Karpas-422 (cell line): ENCODE results near the gene ABLIM1. TPM values are rescaled to one million over a fixed set of nuclear protein-coding genes. Genes with fewer than 3 reads are reported as not detected.
A peak's percentile ranks its signal among the peaks of the same experiment; 100 is the strongest.

ENCODE experiments used
- DNase-seq: peaks from one replicate; pipeline ENCODE4 v3.0.0-alpha.2; 2015
- H2AFZ ChIP-seq: fragments of 200-600 bp; sonication (generic); 2 replicates; pipeline ENCODE4 v1.6.1; 2014; ENCODE audit warnings: antibody characterized with exemption, low read length, mixed read lengths
- H3K27ac ChIP-seq: fragments of 200-600 bp; sonication (generic); 2 replicates; pipeline ENCODE4 v1.5.1; 2014; ENCODE audit warnings: mild to moderate bottlenecking, low read length, moderate library complexity
- H3K27me3 ChIP-seq: fragments of 200-600 bp; sonication (generic); 2 replicates; pipeline ENCODE4 v1.6.1; 2014; ENCODE audit warnings: low read length, mixed read lengths
- H3K36me3 ChIP-seq: fragments of 200-600 bp; sonication (generic); 2 replicates; pipeline ENCODE4 v1.6.1; 2014; ENCODE audit warnings: low read length, mixed read lengths; ENCODE audit not compliant: insufficient read depth
- H3K4me1 ChIP-seq: fragments of 200-600 bp; sonication (generic); 2 replicates; pipeline ENCODE4 v1.6.1; 2014; ENCODE audit warnings: mild to moderate bottlenecking, low read length, mixed read lengths
- H3K4me2 ChIP-seq: fragments of 200-600 bp; sonication (generic); 2 replicates; pipeline ENCODE4 v1.6.1; 2014; ENCODE audit warnings: low read length, low read depth, mild to moderate bottlenecking; ENCODE audit not compliant: poor library complexity, severe bottlenecking
- H3K4me3 ChIP-seq: fragments of 200-600 bp; sonication (generic); 2 replicates; pipeline ENCODE4 v1.5.1; 2014; ENCODE audit warnings: mild to moderate bottlenecking, antibody characterized with exemption, low read length, mixed read lengths
- H3K79me2 ChIP-seq: fragments of 200-600 bp; sonication (generic); 2 replicates; pipeline ENCODE4 v1.6.1; 2014; ENCODE audit warnings: mild to moderate bottlenecking, low read length, mixed read lengths
- H3K9ac ChIP-seq: fragments of 200-600 bp; sonication (generic); 2 replicates; pipeline ENCODE4 v1.6.0; 2014; ENCODE audit warnings: low read length
- H3K9me2 ChIP-seq: fragments of 200-600 bp; sonication (generic), shearing (Covaris generic); replicated peaks from 2 replicates; pipeline ENCODE4 v1.6.0; 2014; ENCODE audit warnings: mild to moderate bottlenecking, low read length, moderate library complexity; ENCODE audit not compliant: insufficient read depth
- H3K9me3 ChIP-seq: fragments of 300-700, 200-600 bp; sonication (generic); 2 replicates; pipeline ENCODE4 v1.6.1; 2014; ENCODE audit warnings: low read length, mixed read lengths
- H4K20me1 ChIP-seq: fragments of 200-600 bp; sonication (generic); 2 replicates; pipeline ENCODE4 v1.6.1; 2014; ENCODE audit warnings: mild to moderate bottlenecking, antibody characterized with exemption, low read length, low read depth; ENCODE audit not compliant: insufficient read depth
- total RNA-seq: library from RNA; depleted of rRNA; stranded (reverse); fragments of >200 nt; shearing (Covaris generic); gene quantifications from 2 replicates; pipeline ENCODE4 v1.2.3, GENCODE V29; 2014; ENCODE audit warnings: low replicate concordance

Gene ABLIM1
- total RNA-seq, 1 experiment from 2014 or later, result 131 TPM

- Histone ChIP-seq H3K4me3 (peak overlapping the region; percentile 42; the same call in 1 of the 2 replicates), H3K9me2 (no peaks in the 10 kb centered on the region), H3K4me2 (peak overlapping the region; percentile 64)
These were observed 113.9 kb downstream of the ABLIM1 start for GRCh38 chr10:114544045-114544659.

GRCh38 chr10:114543456-114543855 is 114.6 kb downstream of the ABLIM1 start:
- no peak for DNase-seq
- peak overlapping the region; percentile 61; the same call in 1 of the 2 replicates for H3K9ac ChIP-seq
- H2AFZ ChIP-seq, result peak overlapping the region; percentile 76; the same call in 1 of the 2 replicates
- peak overlapping the region; percentile 64 for H3K4me2 ChIP-seq
- H3K9me3 ChIP-seq, result no peaks in the 10 kb centered on the region
- H3K9me2 ChIP-seq, result no peaks in the 10 kb centered on the region
- H3K4me1 ChIP-seq, result peaks cover 30% of the 10 kb centered on the region
- H3K36me3 ChIP-seq, result no peaks in the 10 kb centered on the region
- peak overlapping the region; percentile 54; the same call in 1 of the 2 replicates for H3K27ac ChIP-seq
- peak overlapping the region; percentile 42; the same call in 1 of the 2 replicates for H3K4me3 ChIP-seq
- no peaks in the 10 kb centered on the region for H3K79me2 ChIP-seq
- no peaks in the 10 kb centered on the region for H3K27me3 ChIP-seq
- no peaks in the 10 kb centered on the region for H4K20me1 ChIP-seq

More at GRCh38 chr10:114544045-114544659, 113.9 kb downstream of the ABLIM1 start:
- no peaks in the 10 kb centered on the region for H3K79me2 ChIP-seq
- no peaks in the 10 kb centered on the region for H4K20me1 ChIP-seq
- DNase-seq, result peak; percentile 83
- H2AFZ ChIP-seq, result peak overlapping the region; percentile 76
- no peaks in the 10 kb centered on the region for H3K36me3 ChIP-seq
- H3K9me3 ChIP-seq, result no peaks in the 10 kb centered on the region
- H3K4me1 ChIP-seq, result peaks cover 30% of the 10 kb centered on the region
- H3K27me3 ChIP-seq, result no peaks in the 10 kb centered on the region
- H3K27ac ChIP-seq, result peak overlapping the region; percentile 54
- peak overlapping the region; percentile 61 for H3K9ac ChIP-seq

- H3K4me2 ChIP-seq, result no peak overlapping the region
- no peaks in the 10 kb centered on the region for H3K79me2 ChIP-seq
- H3K27ac ChIP-seq, result no peak overlapping the region
- H3K9ac ChIP-seq, result no peak overlapping the region
- H3K4me3 ChIP-seq, result no peak overlapping the region
- peaks cover 36% of the 10 kb centered on the region for H3K4me1 ChIP-seq
- no peaks in the 10 kb centered on the region for H3K36me3 ChIP-seq
- DNase-seq, result no peak
- no peaks in the 10 kb centered on the region for H4K20me1 ChIP-seq
- no peak overlapping the region for H2AFZ ChIP-seq
- H3K27me3 ChIP-seq, result no peaks in the 10 kb centered on the region
- H3K9me2 ChIP-seq, result no peaks in the 10 kb centered on the region
- no peaks in the 10 kb centered on the region for H3K9me3 ChIP-seq
These were observed 115.7 kb downstream of the ABLIM1 start for GRCh38 chr10:114542373-114542772.

- Histone ChIP-seq H3K36me3 (no peaks in the 10 kb centered on the region), H3K9ac (no peak overlapping the region), H4K20me1 (no peaks in the 10 kb centered on the region), H2AFZ (no peak overlapping the region), H3K27me3 (no peaks in the 10 kb centered on the region), H3K9me3 (0 out of 2 replicates have a peak, but pooled peaks cover under 1% of the 10 kb centered on the region), H3K4me1 (peaks cover 37% of the 10 kb centered on the region), H3K79me2 (no peaks in the 10 kb centered on the region), H3K9me2 (no peaks in the 10 kb centered on the region), H3K27ac (no peak overlapping the region), H3K4me3 (no peak overlapping the region), H3K4me2 (no peak overlapping the region)
- no peak for DNase-seq
These were observed 116.3 kb downstream of the ABLIM1 start for GRCh38 chr10:114541797-114542160.

- peaks cover 37% of the 10 kb centered on the region for H3K4me1 ChIP-seq
- H3K9me2 ChIP-seq, result no peaks in the 10 kb centered on the region
- H2AFZ ChIP-seq, result no peak overlapping the region
- no peaks in the 10 kb centered on the region for H3K79me2 ChIP-seq
- no peaks in the 10 kb centered on the region for H4K20me1 ChIP-seq
- H3K27me3 ChIP-seq, result no peaks in the 10 kb centered on the region
- H3K27ac ChIP-seq, result no peak overlapping the region
- no peak for DNase-seq
- H3K4me2 ChIP-seq, result no peak overlapping the region
- no peaks in the 10 kb centered on the region for H3K36me3 ChIP-seq
- 0 out of 2 replicates have a peak, but pooled peaks cover 3% of the 10 kb centered on the region for H3K9me3 ChIP-seq
- H3K4me3 ChIP-seq, result no peak overlapping the region
- no peak overlapping the region for H3K9ac ChIP-seq
These were observed 116.8 kb downstream of the ABLIM1 start for GRCh38 chr10:114541081-114541796.

- no peak overlapping the region for H3K4me3 ChIP-seq
- no peaks in the 10 kb centered on the region for H3K79me2 ChIP-seq
- H3K9me3 ChIP-seq, result 0 out of 2 replicates have a peak, but pooled peaks cover 3% of the 10 kb centered on the region
- H4K20me1 ChIP-seq, result no peaks in the 10 kb centered on the region
- no peak for DNase-seq
- H2AFZ ChIP-seq, result no peak overlapping the region
- no peak overlapping the region for H3K4me2 ChIP-seq
- H3K9me2 ChIP-seq, result no peaks in the 10 kb centered on the region
- no peaks in the 10 kb centered on the region for H3K36me3 ChIP-seq
- H3K27me3 ChIP-seq, result no peaks in the 10 kb centered on the region
- H3K27ac ChIP-seq, result no peak overlapping the region
- peaks cover 36% of the 10 kb centered on the region for H3K4me1 ChIP-seq
- H3K9ac ChIP-seq, result no peak overlapping the region
These were observed 117.8 kb downstream of the ABLIM1 start for GRCh38 chr10:114540236-114540635.

- H3K4me3 ChIP-seq, result no peak overlapping the region
- H2AFZ ChIP-seq, result no peak overlapping the region
- DNase-seq, result no peak
- H3K79me2 ChIP-seq, result no peaks in the 10 kb centered on the region
- H3K27ac ChIP-seq, result no peak overlapping the region
- H4K20me1 ChIP-seq, result no peaks in the 10 kb centered on the region
- no peaks in the 10 kb centered on the region for H3K9me2 ChIP-seq
- H3K9me3 ChIP-seq, result 0 out of 2 replicates have a peak, but pooled peaks cover 3% of the 10 kb centered on the region
- H3K4me1 ChIP-seq, result peaks cover 30% of the 10 kb centered on the region
- no peak overlapping the region for H3K4me2 ChIP-seq
- no peaks in the 10 kb centered on the region for H3K27me3 ChIP-seq
- no peaks in the 10 kb centered on the region for H3K36me3 ChIP-seq
- H3K9ac ChIP-seq, result no peak overlapping the region
These were observed 118.5 kb downstream of the ABLIM1 start for GRCh38 chr10:114539623-114540022.

- no peak overlapping the region for H3K27ac ChIP-seq
- peaks cover 17% of the 10 kb centered on the region for H3K4me1 ChIP-seq
These were observed 119.7 kb downstream of the ABLIM1 start for GRCh38 chr10:114538181-114538906.

More at GRCh38 chr10:114538181-114538906, 119.7 kb downstream of the ABLIM1 start:
- H3K9me2 ChIP-seq, result no peaks in the 10 kb centered on the region
- H3K36me3 ChIP-seq, result no peaks in the 10 kb centered on the region
- DNase-seq, result no peak
- 0 out of 2 replicates have a peak, but pooled peaks cover 3% of the 10 kb centered on the region for H3K9me3 ChIP-seq
- no peaks in the 10 kb centered on the region for H3K27me3 ChIP-seq
- H4K20me1 ChIP-seq, result no peaks in the 10 kb centered on the region
- H3K4me3 ChIP-seq, result no peak overlapping the region
- H2AFZ ChIP-seq, result no peak overlapping the region
- H3K79me2 ChIP-seq, result no peaks in the 10 kb centered on the region
- no peak overlapping the region for H3K4me2 ChIP-seq
- H3K9ac ChIP-seq, result no peak overlapping the region
